Heart left ventricle (tissue), 13 donors: ENCODE results near the gene SLC25A33.

Source experiments
- POLR2A ChIP-seq, 2 donors: fragments of 450-650 bp; IDR thresholded peaks; one replicate each; pipeline ENCODE4 v1.6.1; 2017; ENCODE audit warnings: antibody characterized with exemption in 2 of 2, mild to moderate bottlenecking in 2 of 2, moderate library complexity in 2 of 2
- TF ChIP-seq, protein P1 (sequence below), 12 donors: fragments of 200-600 bp; sonication (generic) in 4 of 12; IDR thresholded peaks; one replicate each; pipeline versions ENCODE4 v1.5.0 to v1.8.0; 2018 to 2022; ENCODE audit warnings: antibody characterized with exemption in 12 of 12, mild to moderate bottlenecking in 5 of 12
- donor health status: ischemic (EF 13 %, LVEDD 7.1; RV severe dilation, severe dysfunction).
- donor health status: DM: no; HTN: yes; CAD: no.
- donor health status: DM: no; HTN: no; CAD: no.
- donor health status: ischemic (EF 25% LVEDD 6.9; RV normal size, moderate dysfunction).
- donor health status: ischemic (EF 25% LVEDD 5.7; RV mildly dilated, moderate dysfunction).
- donor health status: ischemic (EF 35%, LVEDD 5.7; RV mildly dilated, moderate dysfunction).
- donor health status: nonischemic (EF 11% LVEDD 7.7; RV severe dilation, severe dysfunction).
- donor health status: DM: yes; HTN: yes; CAD: no.
- donor health status: PGD.
- donor health status: ischemic (EF 29% LVEDD 5.4; RV normal size, mild dysfunction).
- donor health status: nonischemic (EF 23%, LVEDD 6.1; RV moderate dilation, normal function).

DNA sequence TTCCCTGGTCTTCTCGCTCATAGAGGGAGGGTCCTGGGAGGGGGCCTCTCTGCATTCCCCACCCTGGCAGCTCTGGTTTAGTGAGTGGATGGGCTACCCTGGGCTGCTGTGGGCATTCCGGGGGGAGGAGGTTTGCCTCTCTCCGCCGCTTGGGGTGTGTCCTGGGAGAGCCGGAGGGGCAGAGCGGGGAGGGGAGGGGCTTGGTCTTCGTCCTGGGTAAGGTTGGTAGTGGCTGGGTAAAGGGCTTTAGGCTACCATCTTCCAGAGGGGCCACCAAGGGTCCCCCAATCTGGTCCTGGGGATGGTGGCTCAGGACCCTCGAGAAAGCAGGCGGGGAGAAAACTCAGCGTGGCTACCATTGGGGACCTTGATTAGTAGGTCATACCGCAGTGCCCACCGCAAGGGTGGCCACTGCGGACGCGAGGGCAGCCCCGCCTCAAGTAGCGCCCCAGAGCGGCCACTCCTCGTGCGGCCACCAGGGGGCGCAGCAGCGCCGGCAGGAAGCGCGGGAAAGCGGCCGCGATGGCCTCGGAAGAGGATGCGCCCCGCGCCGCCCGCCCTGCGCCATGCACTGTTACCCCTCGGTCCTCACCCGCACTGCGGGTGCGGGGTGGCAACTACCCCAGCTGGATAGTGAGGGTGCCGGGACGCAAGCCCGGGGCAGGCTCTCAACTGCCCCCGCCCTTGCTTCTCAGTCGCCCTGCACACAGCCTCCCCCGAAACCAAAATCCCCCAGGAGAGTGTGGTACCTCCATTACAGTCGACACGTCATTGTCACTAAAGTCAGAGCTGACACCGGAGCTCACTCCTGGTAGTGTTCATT, 44.1 kb upstream of the SLC25A33 start:
- no peak for TF ChIP-seq POLR2A (IDR thresholded peaks at IDR 0.05)
- TF ChIP-seq, protein P1, sequence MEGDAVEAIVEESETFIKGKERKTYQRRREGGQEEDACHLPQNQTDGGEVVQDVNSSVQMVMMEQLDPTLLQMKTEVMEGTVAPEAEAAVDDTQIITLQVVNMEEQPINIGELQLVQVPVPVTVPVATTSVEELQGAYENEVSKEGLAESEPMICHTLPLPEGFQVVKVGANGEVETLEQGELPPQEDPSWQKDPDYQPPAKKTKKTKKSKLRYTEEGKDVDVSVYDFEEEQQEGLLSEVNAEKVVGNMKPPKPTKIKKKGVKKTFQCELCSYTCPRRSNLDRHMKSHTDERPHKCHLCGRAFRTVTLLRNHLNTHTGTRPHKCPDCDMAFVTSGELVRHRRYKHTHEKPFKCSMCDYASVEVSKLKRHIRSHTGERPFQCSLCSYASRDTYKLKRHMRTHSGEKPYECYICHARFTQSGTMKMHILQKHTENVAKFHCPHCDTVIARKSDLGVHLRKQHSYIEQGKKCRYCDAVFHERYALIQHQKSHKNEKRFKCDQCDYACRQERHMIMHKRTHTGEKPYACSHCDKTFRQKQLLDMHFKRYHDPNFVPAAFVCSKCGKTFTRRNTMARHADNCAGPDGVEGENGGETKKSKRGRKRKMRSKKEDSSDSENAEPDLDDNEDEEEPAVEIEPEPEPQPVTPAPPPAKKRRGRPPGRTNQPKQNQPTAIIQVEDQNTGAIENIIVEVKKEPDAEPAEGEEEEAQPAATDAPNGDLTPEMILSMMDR (IDR thresholded peaks at IDR 0.05): peak; percentile 88 to 100 (median 98)
